Brain microvascular endothelial cell (primary cell): ENCODE results near the gene GNAZ.

ENCODE experiments used
- DNase-seq: peaks from one replicate; pipeline ENCODE4 v3.0.0-alpha.2; 2020
- H3K27ac ChIP-seq: fragments of 250-450 bp; sonication (Bioruptor Pico); 2 replicates; pipeline ENCODE4 v1.5.1; 2020; ENCODE audit warnings: mild to moderate bottlenecking, moderate library complexity
- H3K27me3 ChIP-seq: fragments of 250-450 bp; sonication (Bioruptor Pico); replicated peaks from 2 replicates; pipeline ENCODE4 v1.5.1; 2020; ENCODE audit warnings: mild to moderate bottlenecking
- H3K36me3 ChIP-seq: fragments of 250-450 bp; sonication (Bioruptor Pico); replicated peaks from 2 replicates; pipeline ENCODE4 v1.5.1; 2020; ENCODE audit warnings: mild to moderate bottlenecking
- H3K4me3 ChIP-seq: 2 replicates; pipeline ENCODE4 v1.5.1; 2011; ENCODE audit warnings: low read depth, mild to moderate bottlenecking, control low read depth, low read length, moderate library complexity
- in situ Hi-C: cut with HindIII; loops from 2 replicates; pipeline ENCODE4 v1.10.0; 2017; ENCODE audit warnings: low sequenced_read_pairs, low pct_ligation_motif_present
- TF ChIP-seq, protein P1 (sequence below): IDR thresholded peaks from 2 replicates; pipeline ENCODE4 v1.5.1; 2011; ENCODE audit warnings: low read depth, mild to moderate bottlenecking, moderate library complexity, low read length, control low read depth, inconsistent platforms; ENCODE audit errors: missing control alignments

The GNAZ gene

DNA sequence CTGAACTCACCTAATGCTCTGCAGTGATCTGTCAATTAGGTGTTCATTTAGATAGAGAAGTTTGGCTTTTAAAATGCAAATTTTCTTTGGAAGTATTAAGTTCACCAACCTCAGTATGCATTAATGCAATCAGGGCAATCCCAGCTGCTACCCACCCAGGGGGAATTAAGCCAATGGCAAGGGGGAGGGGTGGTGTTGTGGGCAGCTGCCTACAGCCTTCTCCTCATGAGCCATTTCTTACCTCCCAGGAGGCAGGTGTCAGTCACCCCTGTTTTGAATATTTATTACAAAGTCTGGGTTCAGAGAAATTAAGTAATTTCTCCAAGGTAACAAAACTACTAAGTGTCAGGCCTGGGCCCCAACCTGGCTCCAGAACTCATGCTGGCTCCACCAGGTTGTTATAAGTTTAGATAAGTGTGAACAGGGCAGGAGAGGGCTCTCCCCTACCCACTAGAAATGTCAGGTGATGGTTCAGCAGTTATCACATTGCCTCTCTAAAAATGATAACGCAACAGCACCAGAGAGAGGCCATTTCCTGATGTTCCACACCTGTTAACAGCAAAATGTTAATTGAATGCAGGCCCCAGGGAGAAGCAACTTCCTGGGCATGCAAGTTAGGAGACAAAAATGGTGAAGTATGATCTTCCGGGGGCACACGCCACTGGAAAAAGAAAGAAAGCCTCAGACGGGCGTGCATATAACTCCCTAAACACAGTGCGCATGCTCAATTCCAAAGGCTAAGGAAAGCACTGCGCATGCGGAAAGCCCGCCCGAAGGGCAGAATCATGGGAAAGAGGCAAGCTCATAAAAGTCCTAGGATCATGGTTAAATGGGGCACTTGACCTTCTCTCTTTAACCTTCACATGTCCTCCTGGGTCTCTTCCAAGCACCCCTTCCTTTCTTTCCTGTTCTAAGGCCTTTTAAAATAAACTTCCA is 35.4 kb upstream of the GNAZ start:
- H3K27ac ChIP-seq = no peak overlapping the region
- no peak overlapping the region for H3K4me3 ChIP-seq
- peaks cover 32% of the 10 kb centered on the region for H3K27me3 ChIP-seq
- no peaks in the 10 kb centered on the region for H3K36me3 ChIP-seq
- TF ChIP-seq, protein P1, sequence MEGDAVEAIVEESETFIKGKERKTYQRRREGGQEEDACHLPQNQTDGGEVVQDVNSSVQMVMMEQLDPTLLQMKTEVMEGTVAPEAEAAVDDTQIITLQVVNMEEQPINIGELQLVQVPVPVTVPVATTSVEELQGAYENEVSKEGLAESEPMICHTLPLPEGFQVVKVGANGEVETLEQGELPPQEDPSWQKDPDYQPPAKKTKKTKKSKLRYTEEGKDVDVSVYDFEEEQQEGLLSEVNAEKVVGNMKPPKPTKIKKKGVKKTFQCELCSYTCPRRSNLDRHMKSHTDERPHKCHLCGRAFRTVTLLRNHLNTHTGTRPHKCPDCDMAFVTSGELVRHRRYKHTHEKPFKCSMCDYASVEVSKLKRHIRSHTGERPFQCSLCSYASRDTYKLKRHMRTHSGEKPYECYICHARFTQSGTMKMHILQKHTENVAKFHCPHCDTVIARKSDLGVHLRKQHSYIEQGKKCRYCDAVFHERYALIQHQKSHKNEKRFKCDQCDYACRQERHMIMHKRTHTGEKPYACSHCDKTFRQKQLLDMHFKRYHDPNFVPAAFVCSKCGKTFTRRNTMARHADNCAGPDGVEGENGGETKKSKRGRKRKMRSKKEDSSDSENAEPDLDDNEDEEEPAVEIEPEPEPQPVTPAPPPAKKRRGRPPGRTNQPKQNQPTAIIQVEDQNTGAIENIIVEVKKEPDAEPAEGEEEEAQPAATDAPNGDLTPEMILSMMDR = no peak
- DNase-seq = no peak
- in situ Hi-C loops = no loop called here

DNA sequence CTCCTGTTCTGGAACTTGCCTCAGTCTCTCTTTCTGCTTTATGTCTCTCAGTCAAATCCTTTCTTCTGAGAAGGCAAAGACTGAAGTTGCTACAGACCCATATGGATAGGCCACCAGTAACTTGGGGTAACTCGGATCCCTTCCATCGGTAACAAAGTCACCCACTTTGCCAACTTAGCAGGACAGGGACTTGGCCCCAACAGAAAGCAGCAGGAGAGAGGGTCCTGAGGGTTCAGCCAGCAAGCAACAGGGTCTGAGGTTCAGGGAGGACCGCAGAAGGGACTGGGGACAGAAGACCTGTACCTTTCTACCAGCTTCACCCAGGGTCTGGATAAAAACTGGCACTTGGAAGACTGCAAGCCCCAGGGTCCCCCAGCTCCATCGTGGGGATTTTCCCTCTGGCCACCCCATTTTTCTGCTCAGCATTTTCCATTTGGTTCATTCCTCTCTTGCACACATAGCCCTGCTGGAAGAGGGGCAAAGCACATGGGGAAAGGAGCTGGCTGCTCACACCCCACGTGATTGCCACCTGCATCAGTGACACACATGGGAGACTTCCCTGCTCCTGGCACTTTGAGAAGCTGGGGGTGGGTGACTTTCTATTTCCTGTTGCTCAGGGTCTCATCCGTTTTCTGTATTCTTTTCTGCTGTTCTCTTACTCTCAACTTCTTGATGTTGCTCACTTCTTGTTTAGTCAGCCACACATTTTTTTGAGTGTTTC is 34.6 kb upstream of the GNAZ start:
- TF ChIP-seq, protein P1 = no peak
- DNase-seq = no peak
- Histone ChIP-seq H3K4me3 (no peak overlapping the region), H3K36me3 (no peaks in the 10 kb centered on the region), H3K27me3 (peaks cover 33% of the 10 kb centered on the region), H3K27ac (no peak overlapping the region)
- in situ Hi-C loops = no loop called here

DNA sequence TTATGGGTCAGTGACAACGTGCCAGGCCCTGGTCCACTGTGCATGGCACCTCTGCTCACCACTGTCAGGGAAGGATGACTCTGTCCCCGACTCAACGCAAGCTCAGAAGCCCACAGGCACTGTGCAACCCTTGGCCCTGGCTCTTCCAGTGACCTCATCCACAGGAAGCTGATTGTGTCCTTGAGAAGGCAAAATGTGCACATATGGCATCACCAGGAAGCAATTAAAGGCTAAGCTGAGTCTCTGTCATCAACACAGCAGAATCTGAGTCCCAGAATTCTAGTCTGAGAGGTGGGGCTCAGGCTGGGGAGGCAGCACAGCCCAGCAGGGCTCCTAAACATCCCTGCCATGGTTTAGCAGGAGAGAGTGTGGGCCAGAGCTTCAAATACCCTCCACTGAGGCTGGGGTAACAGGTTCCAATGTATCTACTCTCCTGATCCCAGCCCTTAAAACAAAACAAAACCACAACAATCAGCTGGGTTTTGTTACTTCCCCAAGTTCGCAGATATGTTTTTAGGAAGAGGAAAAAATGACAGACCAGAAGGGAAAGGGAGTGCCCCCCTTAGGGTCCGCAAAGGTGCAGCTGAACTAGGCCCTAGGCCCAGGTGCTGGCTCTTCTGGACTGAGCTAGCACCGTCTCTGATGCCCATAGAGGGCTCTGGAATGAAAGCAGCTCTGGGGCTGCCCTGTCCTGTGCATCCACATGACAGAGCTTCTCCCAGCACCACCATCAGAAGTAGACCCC is 33.5 kb upstream of the GNAZ start:
- H3K27me3 ChIP-seq = peaks cover 30% of the 10 kb centered on the region
- DNase-seq = no peak
- in situ Hi-C loops = no loop called here
- no peak overlapping the region for H3K27ac ChIP-seq
- H3K4me3 ChIP-seq = no peak overlapping the region
- TF ChIP-seq, protein P1 = no peak
- no peaks in the 10 kb centered on the region for H3K36me3 ChIP-seq

DNA sequence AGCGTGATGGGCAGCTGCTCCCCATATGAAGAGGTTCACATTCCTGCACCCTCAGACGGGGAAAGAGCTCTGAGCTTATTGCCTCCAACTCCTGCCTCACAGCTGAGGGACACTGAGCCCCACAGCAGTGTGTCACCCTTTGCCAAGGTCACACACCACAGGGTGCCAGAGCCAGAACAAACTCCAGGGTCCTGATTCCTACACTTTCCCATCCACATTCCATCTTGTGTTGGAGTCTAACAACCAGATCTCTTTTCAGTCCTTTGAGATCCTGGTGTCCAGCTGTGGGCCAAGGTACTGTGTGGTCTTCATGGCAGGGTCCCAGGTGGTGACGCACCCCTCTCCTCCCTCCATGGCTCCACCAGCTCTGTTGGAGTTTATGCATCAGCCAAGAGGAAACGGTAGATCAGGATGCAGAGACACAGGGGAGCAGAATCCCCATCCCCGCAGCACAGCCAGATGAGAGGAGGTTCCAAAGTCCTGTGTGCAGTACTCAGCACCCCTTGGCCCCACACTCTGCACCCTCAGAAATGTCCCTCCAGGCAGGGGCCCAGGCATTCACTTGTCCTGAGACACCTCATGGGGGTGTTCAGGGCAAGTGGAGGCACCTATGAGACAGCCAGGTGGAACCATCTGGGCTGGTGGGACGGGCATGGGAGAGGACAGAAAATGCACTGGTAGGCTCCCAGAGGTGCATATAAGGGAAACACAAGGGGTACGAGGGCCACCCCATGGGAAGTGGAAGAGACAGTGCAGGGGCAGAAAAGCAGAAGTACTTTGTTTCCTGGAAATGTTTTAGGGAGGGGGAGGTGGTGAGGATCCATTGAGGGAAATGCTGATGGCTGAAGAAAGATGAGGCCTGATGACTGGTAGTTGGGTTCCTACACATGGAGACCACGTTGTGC is 32.6 kb upstream of the GNAZ start:
- in situ Hi-C loops = no loop called here
- TF ChIP-seq, protein P1 = no peak
- no peak for DNase-seq

DNA sequence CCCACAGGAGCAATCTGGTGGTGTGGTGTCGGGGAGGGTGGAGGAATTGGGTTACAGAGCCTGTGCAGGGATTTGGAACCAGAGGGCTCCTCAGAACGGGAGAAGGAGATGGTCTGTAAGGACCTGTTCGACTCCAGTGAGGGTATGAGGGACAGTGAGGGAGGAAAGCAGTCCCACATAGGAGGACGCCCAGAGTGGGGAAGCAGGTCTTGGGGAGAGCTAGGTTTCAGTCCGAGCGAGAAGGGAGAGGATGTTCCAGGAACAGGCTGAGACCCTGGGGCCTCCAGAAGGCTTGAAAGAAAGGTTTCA is 32.0 kb upstream of the GNAZ start:
- Histone ChIP-seq H3K27ac (no peak overlapping the region), H3K27me3 (peaks cover 29% of the 10 kb centered on the region), H3K4me3 (no peak overlapping the region), H3K36me3 (no peaks in the 10 kb centered on the region)
- in situ Hi-C loops = no loop called here
- no peak for DNase-seq
- TF ChIP-seq, protein P1 = no peak

More for the DNA sequence above, 32.6 kb upstream of the GNAZ start:
- Histone ChIP-seq H3K4me3 (no peak overlapping the region), H3K27ac (no peak overlapping the region), H3K36me3 (no peaks in the 10 kb centered on the region), H3K27me3 (peaks cover 29% of the 10 kb centered on the region)
